Inferior parietal cortex (tissue), 1 donor: ENCODE measurements around the gene DDHD1.

Source experiments
- DNase-seq: peaks from one replicate; pipeline ENCODE4 v3.0.0-alpha.2; 2016; ENCODE audit errors: extremely low spot score

Gene DDHD1

GRCh38 chr14:53034036-53034435, 119.1 kb downstream of the DDHD1 start:
- no peak for DNase-seq

- no peak for DNase-seq
These were observed 120.2 kb downstream of the DDHD1 start for GRCh38 chr14:53032838-53033390.

GRCh38 chr14:53032161-53032803, 120.8 kb downstream of the DDHD1 start:
- DNase-seq: peak; percentile 24

GRCh38 chr14:53027562-53027961, 125.6 kb downstream of the DDHD1 start:
- no peak for DNase-seq

- DNase-seq: no peak
These were observed 126.1 kb downstream of the DDHD1 start for GRCh38 chr14:53027041-53027440.

- no peak for DNase-seq
These were observed 129.8 kb downstream of the DDHD1 start for GRCh38 chr14:53023325-53023724.

GRCh38 chr14:53022593-53022992, 130.5 kb downstream of the DDHD1 start:
- no peak for DNase-seq

GRCh38 chr14:53020193-53020932, 132.8 kb downstream of the DDHD1 start:
- DNase-seq: no peak

GRCh38 chr14:53019406-53019805, 133.7 kb downstream of the DDHD1 start:
- DNase-seq: no peak

- DNase-seq: no peak
These were observed 135.3 kb downstream of the DDHD1 start for GRCh38 chr14:53017837-53018236.

GRCh38 chr14:53016919-53017318, 136.2 kb downstream of the DDHD1 start:
- DNase-seq: no peak

GRCh38 chr14:53016491-53016890, 136.6 kb downstream of the DDHD1 start:
- no peak for DNase-seq

GRCh38 chr14:53011053-53011462, 142.1 kb downstream of the DDHD1 start:
- peak; percentile 32 for DNase-seq

- no peak for DNase-seq
These were observed 142.7 kb downstream of the DDHD1 start for GRCh38 chr14:53010193-53011040.

- DNase-seq: no peak
These were observed 146.1 kb downstream of the DDHD1 start for GRCh38 chr14:53006931-53007562.

GRCh38 chr14:53004976-53005375, 148.1 kb downstream of the DDHD1 start:
- no peak for DNase-seq

- no peak for DNase-seq
These were observed 149.3 kb downstream of the DDHD1 start for GRCh38 chr14:53003776-53004175.

GRCh38 chr14:53002576-53002975, 150.5 kb downstream of the DDHD1 start:
- no peak for DNase-seq

- no peak for DNase-seq
These were observed 151.2 kb downstream of the DDHD1 start for GRCh38 chr14:53001787-53002378.

- DNase-seq: no peak
These were observed 154.6 kb downstream of the DDHD1 start for GRCh38 chr14:52998376-52999015.

GRCh38 chr14:52996493-52996892, 156.6 kb downstream of the DDHD1 start:
- DNase-seq: no peak
